NK-92 (cell line): Measurements from ENCODE around the gene PAFAH1B1.

Source experiments
- DNase-seq: peaks from one replicate; lab custom pipeline; 2025; ENCODE audit not compliant: unreplicated experiment; lab: John Stamatoyannopoulos, UW

The PAFAH1B1 gene

DNA sequence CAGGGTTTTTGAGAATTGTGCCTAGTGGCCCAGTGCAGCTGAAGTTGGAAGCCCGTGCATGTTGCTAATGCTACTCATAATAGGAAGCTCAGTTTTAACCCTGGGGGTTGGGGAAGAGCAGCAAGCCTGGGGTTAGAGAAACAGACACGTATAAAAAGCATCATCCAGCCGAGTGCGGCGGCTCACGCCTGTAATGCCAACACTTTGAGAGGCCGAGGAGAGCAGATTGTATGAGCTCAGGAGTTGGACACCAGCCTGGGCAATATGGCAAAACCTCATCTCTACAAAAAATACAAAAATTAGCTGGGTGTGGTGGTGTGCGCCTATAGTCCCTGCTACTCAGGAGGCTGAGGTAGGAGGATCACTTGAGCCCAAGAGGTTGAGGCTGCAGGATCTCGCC, 120.4 kb downstream of the PAFAH1B1 start:
- no peak for DNase-seq

- no peak for DNase-seq
Observed at GRCh38 chr17:2716649-2717048, 123.2 kb downstream of the PAFAH1B1 start.

- DNase-seq: no peak
Observed at GRCh38 chr17:2718150-2718938, 124.9 kb downstream of the PAFAH1B1 start.

GRCh38 chr17:2719861-2720260, 126.4 kb downstream of the PAFAH1B1 start:
- no peak for DNase-seq

DNA sequence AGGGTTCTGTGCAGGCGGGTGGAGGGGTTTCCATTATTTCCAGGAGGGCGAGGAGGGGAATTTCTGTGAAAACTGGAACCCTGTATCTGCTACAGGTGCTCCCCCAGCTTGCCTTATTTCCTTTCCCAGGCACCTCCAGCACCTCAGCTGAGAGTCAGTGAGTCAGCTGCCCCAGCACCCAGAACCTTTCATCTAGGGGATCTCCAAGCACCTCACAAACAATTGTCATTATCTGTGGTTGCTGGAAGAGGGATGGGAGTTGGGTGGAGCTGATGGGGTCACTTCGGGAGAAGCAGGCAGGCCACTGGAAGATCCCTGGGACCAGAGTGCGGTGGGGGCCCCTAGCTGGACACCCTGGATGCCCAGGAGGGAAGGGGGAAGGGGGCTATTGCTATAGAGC, 128.1 kb downstream of the PAFAH1B1 start:
- DNase-seq: no peak

DNA sequence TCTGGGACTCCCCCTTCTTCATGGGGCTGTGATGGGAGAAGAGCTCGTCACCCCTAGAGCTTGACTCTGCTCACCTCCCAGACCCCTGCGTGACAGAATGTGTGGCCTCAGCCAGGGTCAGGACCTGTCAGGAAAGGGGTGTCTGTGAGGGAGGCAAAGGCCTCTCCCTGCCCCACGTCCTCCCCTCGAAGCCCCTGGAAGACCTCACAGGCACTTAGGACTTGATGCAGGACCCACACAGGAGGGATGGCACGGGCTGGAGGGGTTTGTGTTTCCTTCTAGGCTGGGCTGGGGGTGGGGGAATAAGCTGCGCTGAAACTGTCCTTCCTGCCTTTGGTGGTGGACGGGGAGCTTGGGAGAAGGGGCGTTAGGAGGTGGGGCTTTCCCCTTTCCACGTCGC, 129.2 kb downstream of the PAFAH1B1 start:
- no peak for DNase-seq

- DNase-seq: no peak
Observed at GRCh38 chr17:2723505-2723996, 130.1 kb downstream of the PAFAH1B1 start.

DNA sequence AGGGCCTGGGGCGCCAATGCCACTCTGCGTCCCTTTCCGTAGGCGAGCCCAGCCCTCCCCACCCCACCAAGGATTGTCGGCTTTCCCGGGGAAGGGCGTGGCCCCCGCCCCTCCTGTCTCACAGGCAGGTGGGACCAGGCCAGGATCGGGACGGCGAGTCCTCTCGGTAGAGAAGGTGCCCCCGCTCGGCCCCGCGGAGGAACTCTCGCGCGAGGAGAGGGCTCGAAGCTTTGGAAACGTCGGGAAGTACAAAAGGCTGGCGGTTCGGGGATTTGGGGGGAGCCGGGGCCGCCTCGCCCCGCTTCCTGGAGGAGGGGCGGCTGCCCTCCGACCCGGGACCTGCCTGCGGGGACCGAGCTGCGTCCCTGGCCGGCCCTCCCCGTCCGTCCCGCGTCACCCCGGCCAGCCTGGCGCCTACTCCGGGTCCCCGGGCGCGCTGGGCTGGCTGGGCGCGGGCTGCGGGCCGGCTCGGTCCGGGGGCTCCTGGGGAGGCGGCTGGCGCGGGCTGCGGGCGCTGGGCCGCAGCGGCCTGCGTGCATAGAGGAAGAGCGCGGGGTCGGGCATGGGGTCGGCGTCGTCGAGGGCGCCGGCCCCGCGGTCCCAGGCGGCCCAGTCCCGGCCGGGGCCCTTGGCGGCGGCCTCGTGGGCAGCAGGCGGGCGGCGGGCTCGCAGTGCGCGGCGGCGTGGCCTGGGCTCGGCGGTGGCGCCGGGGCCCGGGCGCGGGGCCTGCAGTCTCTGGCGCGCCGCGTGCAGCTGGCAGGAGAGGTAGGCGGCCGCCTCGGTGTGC, 130.7 kb downstream of the PAFAH1B1 start:
- DNase-seq: no peak

DNA sequence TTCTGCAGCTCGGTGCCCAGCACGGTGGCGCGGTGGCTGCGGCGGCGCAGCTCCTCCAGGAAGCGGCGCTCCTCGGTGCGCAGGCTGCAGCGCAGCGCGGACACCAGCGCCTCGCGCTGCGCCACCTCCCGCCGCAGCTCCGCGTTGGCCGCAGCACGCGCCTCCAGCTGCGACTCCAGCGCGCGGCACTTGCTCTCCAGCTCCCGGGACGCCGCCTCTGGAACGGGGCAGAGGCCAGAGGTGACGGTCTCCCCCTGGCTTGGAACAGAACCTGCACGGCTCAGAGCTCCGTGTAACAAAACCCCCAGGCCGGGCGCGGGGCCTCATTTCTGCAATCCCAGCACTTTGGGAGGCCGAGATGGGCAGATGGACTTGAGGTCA, 131.3 kb downstream of the PAFAH1B1 start:
- no peak for DNase-seq

GRCh38 chr17:2730764-2731353, 137.4 kb downstream of the PAFAH1B1 start:
- DNase-seq: no peak

GRCh38 chr17:2731807-2732206, 138.4 kb downstream of the PAFAH1B1 start:
- no peak for DNase-seq

DNA sequence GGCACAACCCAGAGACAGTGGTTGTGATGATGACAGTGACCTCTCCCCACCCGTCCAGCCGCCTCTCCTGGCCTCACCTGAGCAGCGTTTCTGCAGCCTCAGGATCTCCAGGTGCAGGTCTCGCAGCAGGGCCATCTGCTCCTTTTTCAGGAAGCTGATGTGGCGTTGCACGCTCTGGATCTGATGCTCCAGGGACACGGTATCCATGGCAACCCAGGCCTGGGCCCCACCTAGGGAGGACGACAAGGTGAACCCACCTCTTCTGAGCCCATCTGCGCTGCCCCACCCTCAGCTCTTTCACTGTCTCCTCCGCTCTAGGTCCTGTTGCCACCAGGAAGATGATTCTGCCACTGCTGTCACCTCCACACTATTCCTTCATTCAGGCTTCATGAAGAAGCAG, 141.5 kb downstream of the PAFAH1B1 start:
- DNase-seq: no peak
